Measurements from ENCODE around the gene SH3RF1. TPM values are rescaled to one million over a fixed set of nuclear protein-coding genes. Genes with fewer than 3 reads are reported as not detected.

The SH3RF1 gene
- total and polyA plus RNA-seq, 2 of the 13 experiments (the other 11 are each of a cell fraction or from before 2014, with no cell fraction given): 3.1 to 3.2 TPM

- Histone ChIP-seq H3K4me2 (ENCODE audit: low read depth, low read length) (no peak overlapping the region), H3K4me3 (replicated peaks in 1 of 3; ENCODE audit: insufficient read depth in 1 of 3, low read depth in 2 of 3, low read length in 3 of 3) (no peak overlapping the region), H3K79me2 (ENCODE audit: insufficient read depth, low read length) (no peaks in the 10 kb centered on the region), H3K9ac (ENCODE audit: insufficient read depth, low read depth, low read length) (no peak overlapping the region), H4K20me1 (ENCODE audit: insufficient read depth, low read length) (no peaks in the 10 kb centered on the region), H2AFZ (ENCODE audit: low read length) (no peak overlapping the region), H3K36me3 (replicated peaks in 1 of 2; ENCODE audit: control insufficient read depth in 1 of 2, insufficient read depth in 2 of 2, low read length in 2 of 2) (no peaks in the 10 kb centered on the region), H3K27ac (ENCODE audit: extremely low read length, insufficient read depth, low read length) (no peak overlapping the region), H3K27me3 (ENCODE audit: control insufficient read depth in 1 of 2, insufficient read depth in 2 of 2, low read length in 2 of 2) (no peaks in the 10 kb centered on the region), H3K9me3 (ENCODE audit: low read length) (no peaks in the 10 kb centered on the region), H3K4me1 (ENCODE audit: insufficient read depth, low read length) (peaks cover 11% of the 10 kb centered on the region)
- TF ChIP-seq SRSF9 (IDR thresholded peaks at IDR 0.05; ENCODE audit: borderline replicate concordance, insufficient read depth, low read depth, low read length, poor library complexity, severe bottlenecking) (no peak), ZSCAN21 (CRISPR knock-in tag; IDR thresholded peaks at IDR 0.05; ENCODE audit: borderline replicate concordance) (no peak), U2AF1 (optimal IDR thresholded peaks at IDR 0.05; ENCODE audit: low read depth, low read length) (no peak), DZIP1 (CRISPR knock-in tag; IDR thresholded peaks at IDR 0.05) (no peak), KDM3A (CRISPR knock-in tag; IDR thresholded peaks at IDR 0.05; ENCODE audit: low read depth) (no peak), ZFP36L2 (CRISPR knock-in tag; IDR thresholded peaks at IDR 0.05) (no peak), MAZ (IDR thresholded peaks at IDR 0.05; ENCODE audit: borderline replicate concordance, low read depth, low read length) (no peak), MAZ (CRISPR knock-in tag; IDR thresholded peaks at IDR 0.05; ENCODE audit: low read depth) (no peak), FIP1L1 (IDR thresholded peaks at IDR 0.05; ENCODE audit: borderline replicate concordance, insufficient read depth, low read depth, low read length) (no peak), ZBTB40 (IDR thresholded peaks at IDR 0.05) (no peak), ZBTB40 (CRISPR knock-in tag; IDR thresholded peaks at IDR 0.05) (no peak)
- ATAC-seq (no peak), FAIRE-seq (no peak), DNase-seq (ENCODE audit: low spot score) (no peak)
- in situ Hi-C loops (cut with HindIII; ENCODE audit: extremely low pct_ligation_motif_present, low pct_unique_long_range_greater_than_20kb): no loop called here
- intact Hi-C loops (cut with micrococcal nuclease; ENCODE audit: unreplicated experiment): no loop called here
- ChIA-PET CTCF (ENCODE audit: low intra/inter-chr PET ratio, low total read pairs) (no interaction called here), POLR2A (no interaction called here)
- 86% methylated on average over 3 of the region's 3 CpGs for WGBS (ENCODE audit: low lambda C conversion rate)
- BruUV-seq (replicated peaks): no TSS peak
Observed at GRCh38 chr4:169175476-169175875, 95.3 kb downstream of the SH3RF1 start.

Measured in HepG2 (cell line).